B cell (primary cell): ENCODE results near the gene HGFAC. TPM values are rescaled to one million over a fixed set of nuclear protein-coding genes. Genes with fewer than 3 reads are reported as not detected.

Experiments
- ATAC-seq: fragments of 200-7000 bp; cut with Tn5 transposase; one replicate; pipeline ENCODE4 v1.10.0; 2021; ENCODE audit warnings: low read depth, mild to moderate bottlenecking, moderate number of reproducible peaks, moderate library complexity
- CTCF ChIA-PET: fragments of 350-600 bp; sonication (Branson Sonifier 250); formaldehyde crosslinking; loops from one replicate; lab custom pipeline; 2021; ENCODE audit warnings: antibody characterized with exemption, inconsistent platforms; lab: Charles Lee
- POLR2A ChIA-PET: fragments of 350-600 bp; sonication (Branson Sonifier 250); formaldehyde crosslinking; loops from one replicate; lab custom pipeline; 2021; ENCODE audit warnings: antibody characterized with exemption; lab: Charles Lee
- DNase-seq: peaks from one replicate; pipeline ENCODE4 v3.0.0; 2013
- H2AFZ ChIP-seq: 2 replicates; pipeline ENCODE4 v1.6.1; 2012; ENCODE audit warnings: mild to moderate bottlenecking, low read depth, low read length; ENCODE audit not compliant: insufficient read depth, poor library complexity, severe bottlenecking
- H3K27ac ChIP-seq, 2 donors: 1 replicate in 1 of 2; 2 replicates in 1 of 2; pipeline ENCODE4 v1.5.1; 2012 to 2013; ENCODE audit warnings: low read length in 2 of 2, mild to moderate bottlenecking in 2 of 2, moderate library complexity in 1 of 2
- H3K27me3 ChIP-seq, 4 experiments: fragments of 200-600 bp in 1 of 4; sonication (generic) in 1 of 4; replicated peaks in 1 of 4; 1 replicate in 2 of 4; 2 replicates in 2 of 4; pipeline versions ENCODE4 v1.6.1 to v1.7.0; 2013 to 2016; ENCODE audit warnings: low read length in 3 of 4, mild to moderate bottlenecking in 2 of 4, mixed read lengths in 1 of 4, moderate library complexity in 1 of 4; ENCODE audit not compliant: insufficient read depth in 4 of 4, control insufficient read depth in 3 of 4; ENCODE audit errors: control extremely low read depth in 1 of 4
- H3K36me3 ChIP-seq, 2 experiments: replicated peaks in 1 of 2; 1 replicate in 1 of 2; 2 replicates in 1 of 2; pipeline versions ENCODE4 v1.6.1 to v1.7.1; 2013; ENCODE audit warnings: low read length in 1 of 2; ENCODE audit not compliant: insufficient read depth in 2 of 2, control insufficient read depth in 1 of 2; ENCODE audit errors: control extremely low read depth in 1 of 2, extremely low read depth in 1 of 2
- H3K4me1 ChIP-seq, 2 donors: fragments of 200-600 bp in 1 of 2; sonication (generic) in 1 of 2; 1 replicate in 1 of 2; 2 replicates in 1 of 2; pipeline versions ENCODE4 v1.5.1 to v1.6.1; 2013 to 2017; ENCODE audit warnings: low read length in 2 of 2; ENCODE audit not compliant: control insufficient read depth in 2 of 2, insufficient read depth in 2 of 2
- H3K4me2 ChIP-seq: replicated peaks from 2 replicates; pipeline ENCODE3; 2012; ENCODE audit warnings: mild to moderate bottlenecking, low read depth, low read length; ENCODE audit not compliant: poor library complexity, severe bottlenecking
- H3K4me3 ChIP-seq, 5 experiments: fragments of 200-600 bp in 1 of 5; sonication (generic) in 1 of 5; 1 replicate in 3 of 5; 2 replicates in 2 of 5; pipeline versions ENCODE4 v1.5.1 to v1.7.0; 2011 to 2016; ENCODE audit warnings: low read length in 4 of 5, mild to moderate bottlenecking in 4 of 5, low read depth in 2 of 5, control low read depth in 1 of 5, moderate library complexity in 1 of 5; ENCODE audit not compliant: insufficient read depth in 1 of 5; ENCODE audit errors: control extremely low read depth in 1 of 5, extremely low read depth in 1 of 5
- H3K79me2 ChIP-seq: fragments of 200-600 bp; sonication (generic); one replicate; pipeline ENCODE4 v1.6.0; 2016; ENCODE audit warnings: low read length; ENCODE audit not compliant: control insufficient read depth, insufficient read depth
- H3K9ac ChIP-seq: fragments of 200-600 bp; sonication (generic); 2 replicates; pipeline ENCODE4 v1.6.1; 2017; ENCODE audit warnings: mild to moderate bottlenecking, low read length, moderate library complexity
- H3K9me3 ChIP-seq, 3 donors: one replicate each; pipeline versions ENCODE4 v1.6.1 to v1.7.1; 2013; ENCODE audit warnings: low read length in 2 of 3; ENCODE audit not compliant: control insufficient read depth in 2 of 3, insufficient read depth in 1 of 3; ENCODE audit errors: control extremely low read depth in 1 of 3
- H4K20me1 ChIP-seq: 2 replicates; pipeline ENCODE4 v1.6.0; 2012; ENCODE audit warnings: mild to moderate bottlenecking, low read length; ENCODE audit not compliant: insufficient read depth, control insufficient read depth, poor library complexity, severe bottlenecking
- H3K27ac Mint-ChIP-seq: one replicate; pipeline ENCODE4 v1.8.0; 2021; ENCODE audit warnings: mixed read lengths
- H3K27me3 Mint-ChIP-seq: one replicate; pipeline ENCODE4 v1.8.0; 2021; ENCODE audit warnings: mixed read lengths
- H3K4me1 Mint-ChIP-seq: one replicate; pipeline ENCODE4 v1.8.0; 2021; ENCODE audit warnings: mixed read lengths
- H3K4me3 Mint-ChIP-seq: one replicate; pipeline ENCODE4 v1.8.0; 2021; ENCODE audit warnings: mixed read lengths
- H3K9me3 Mint-ChIP-seq: one replicate; pipeline ENCODE4 v1.8.0; 2022; ENCODE audit warnings: mixed read lengths; ENCODE audit not compliant: insufficient read depth
- EZH2 ChIP-seq: IDR thresholded peaks from 2 replicates; pipeline ENCODE4 v1.6.1; 2012; ENCODE audit warnings: borderline replicate concordance, low read depth, mild to moderate bottlenecking, moderate library complexity, low read length; ENCODE audit not compliant: insufficient read depth, poor library complexity, severe bottlenecking
- WGBS: methylation state at CpG from one replicate; pipeline ENCODE4 v1.1.5; 2013; ENCODE audit warnings: missing lambda C conversion rate; ENCODE audit not compliant: insufficient coverage; 5-methylcytosine and 5-hydroxymethylcytosine counted together
- intact Hi-C: fragments of 100-400 bp; cut with micrococcal nuclease; formaldehyde crosslinking; loops from one replicate; pipeline ENCODE4 v1.10.0; 2022
- polyA plus RNA-seq: library from polyadenylated mRNA; depleted of rRNA; stranded (reverse); fragments of >200 nt; gene quantifications from 2 replicates; pipeline ENCODE4 v1.2.3, GENCODE V29; 2012
- total RNA-seq, 2 donors: library from RNA; stranded (reverse); fragments of 120-200 nt in 1 of 2; gene quantifications; 1 replicate in 1 of 2; 2 replicates in 1 of 2; pipeline versions ENCODE4 v1.2.3 to v1.2.4, GENCODE V29; 2013 to 2022
- TF ChIP-seq, protein P1 (sequence below): fragments of 200-600 bp; IDR thresholded peaks from one replicate; pipeline ENCODE4 v1.8.0; 2022; ENCODE audit warnings: antibody characterized with exemption, mild to moderate bottlenecking

Gene HGFAC
- total and polyA plus RNA-seq, 2 donors (not counting 1 experiment from before 2014, with no cell fraction given): not detected

DNA sequence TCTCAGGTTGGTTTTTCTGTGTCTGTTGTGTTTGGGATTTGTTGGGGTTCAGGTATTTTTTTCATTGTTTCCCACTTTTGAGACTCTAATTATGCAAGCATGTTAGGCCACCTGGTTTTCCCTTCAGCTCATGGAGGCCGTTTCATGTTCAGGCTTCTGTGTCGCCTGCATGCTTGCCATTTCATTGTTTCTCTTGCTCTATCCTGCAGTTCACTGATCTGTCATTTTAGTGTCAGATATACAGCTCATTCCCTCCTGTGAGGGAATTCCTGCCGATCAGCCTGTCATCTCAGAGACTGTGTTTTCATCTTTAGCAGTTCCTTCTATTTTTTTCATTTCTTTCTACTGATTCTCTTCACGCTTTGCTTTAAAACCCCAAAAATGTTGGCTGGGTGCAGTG is 49.4 kb upstream of the HGFAC start:
- Histone ChIP-seq H3K4me3 (no peak overlapping the region), H4K20me1 (no peaks in the 10 kb centered on the region), H3K4me2 (no peak overlapping the region), H3K9ac (no peak overlapping the region), H3K79me2 (no peaks in the 10 kb centered on the region), H3K27ac (no peak overlapping the region), H3K27me3 (peaks cover 0 to 11% (median 3%) of the 10 kb centered on the region in 4 experiments), H3K9me3 (peaks cover 0 to 4% (median 4%) of the 10 kb centered on the region in 3 donors), H2AFZ (no peak overlapping the region), H3K36me3 (no peaks in the 10 kb centered on the region), H3K4me1 (peaks cover 24 to 28% of the 10 kb centered on the region in 2 donors)
- ChIA-PET POLR2A (no interaction called here), CTCF (interaction anchor here (1.3 to 1.6 kb wide), 2 partner anchors 46 to 87 kb away, joined by 3 to 5 read pairs; no protein-coding TSS in a partner anchor)
- Mint-ChIP-seq H3K9me3 (no peaks in the 10 kb centered on the region), H3K27me3 (peaks cover 8% of the 10 kb centered on the region), H3K4me3 (no peak overlapping the region), H3K4me1 (peaks cover 29% of the 10 kb centered on the region), H3K27ac (no peak overlapping the region)
- ATAC-seq: no peak
- no peak for DNase-seq
- no peak for TF ChIP-seq EZH2
- TF ChIP-seq, protein P1, sequence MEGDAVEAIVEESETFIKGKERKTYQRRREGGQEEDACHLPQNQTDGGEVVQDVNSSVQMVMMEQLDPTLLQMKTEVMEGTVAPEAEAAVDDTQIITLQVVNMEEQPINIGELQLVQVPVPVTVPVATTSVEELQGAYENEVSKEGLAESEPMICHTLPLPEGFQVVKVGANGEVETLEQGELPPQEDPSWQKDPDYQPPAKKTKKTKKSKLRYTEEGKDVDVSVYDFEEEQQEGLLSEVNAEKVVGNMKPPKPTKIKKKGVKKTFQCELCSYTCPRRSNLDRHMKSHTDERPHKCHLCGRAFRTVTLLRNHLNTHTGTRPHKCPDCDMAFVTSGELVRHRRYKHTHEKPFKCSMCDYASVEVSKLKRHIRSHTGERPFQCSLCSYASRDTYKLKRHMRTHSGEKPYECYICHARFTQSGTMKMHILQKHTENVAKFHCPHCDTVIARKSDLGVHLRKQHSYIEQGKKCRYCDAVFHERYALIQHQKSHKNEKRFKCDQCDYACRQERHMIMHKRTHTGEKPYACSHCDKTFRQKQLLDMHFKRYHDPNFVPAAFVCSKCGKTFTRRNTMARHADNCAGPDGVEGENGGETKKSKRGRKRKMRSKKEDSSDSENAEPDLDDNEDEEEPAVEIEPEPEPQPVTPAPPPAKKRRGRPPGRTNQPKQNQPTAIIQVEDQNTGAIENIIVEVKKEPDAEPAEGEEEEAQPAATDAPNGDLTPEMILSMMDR: no peak
- 92% methylated on average over 3 of the region's 4 CpGs for WGBS
- intact Hi-C loops: no loop called here

- 94% methylated on average over 8 of the region's 8 CpGs for WGBS
- ChIA-PET POLR2A (interaction anchor here (0.7 kb wide), 1 partner anchor 11 kb away, joined by 3 read pairs; no protein-coding TSS in a partner anchor), CTCF (interaction anchor here (1.3 to 1.6 kb wide), 2 partner anchors 47 to 86 kb away, joined by 3 to 5 read pairs; no protein-coding TSS in a partner anchor)
- Mint-ChIP-seq H3K9me3 (no peaks in the 10 kb centered on the region), H3K4me3 (no peak overlapping the region), H3K27ac (no peak overlapping the region), H3K27me3 (peaks cover 8% of the 10 kb centered on the region), H3K4me1 (peaks cover 20% of the 10 kb centered on the region)
- Histone ChIP-seq H3K4me1 (peaks cover 18 to 20% of the 10 kb centered on the region in 2 donors), H3K27me3 (peaks cover 0 to 11% (median 3%) of the 10 kb centered on the region in 4 experiments), H3K27ac (no peak overlapping the region), H2AFZ (no peak overlapping the region), H3K4me3 (no peak overlapping the region), H3K9ac (no peak overlapping the region), H3K4me2 (no peak overlapping the region), H4K20me1 (no peaks in the 10 kb centered on the region), H3K79me2 (no peaks in the 10 kb centered on the region), H3K36me3 (no peaks in the 10 kb centered on the region), H3K9me3 (peaks cover 0 to 4% (median 4%) of the 10 kb centered on the region in 3 donors)
- DNase-seq (no peak), ATAC-seq (no peak)
- TF ChIP-seq, protein P1: no peak
- TF ChIP-seq EZH2: no peak
- intact Hi-C loops: no loop called here
These were observed 48.6 kb upstream of the HGFAC start for GRCh38 chr4:3393171-3393570.
